Measurements from ENCODE around the gene PTGES. TPM values are rescaled to one million over a fixed set of nuclear protein-coding genes. Genes with fewer than 3 reads are reported as not detected.

The PTGES gene
- total and polyA plus RNA-seq, 8 donors: 3.2 to 9.8 (median 6.1) TPM

GRCh38 chr9:129703667-129704355 lies 49.0 kb downstream of the PTGES start:
- intact Hi-C loops (cut with DNase I): no loop called here
- no peak overlapping the region for H3K4me3 ChIP-seq

DNA sequence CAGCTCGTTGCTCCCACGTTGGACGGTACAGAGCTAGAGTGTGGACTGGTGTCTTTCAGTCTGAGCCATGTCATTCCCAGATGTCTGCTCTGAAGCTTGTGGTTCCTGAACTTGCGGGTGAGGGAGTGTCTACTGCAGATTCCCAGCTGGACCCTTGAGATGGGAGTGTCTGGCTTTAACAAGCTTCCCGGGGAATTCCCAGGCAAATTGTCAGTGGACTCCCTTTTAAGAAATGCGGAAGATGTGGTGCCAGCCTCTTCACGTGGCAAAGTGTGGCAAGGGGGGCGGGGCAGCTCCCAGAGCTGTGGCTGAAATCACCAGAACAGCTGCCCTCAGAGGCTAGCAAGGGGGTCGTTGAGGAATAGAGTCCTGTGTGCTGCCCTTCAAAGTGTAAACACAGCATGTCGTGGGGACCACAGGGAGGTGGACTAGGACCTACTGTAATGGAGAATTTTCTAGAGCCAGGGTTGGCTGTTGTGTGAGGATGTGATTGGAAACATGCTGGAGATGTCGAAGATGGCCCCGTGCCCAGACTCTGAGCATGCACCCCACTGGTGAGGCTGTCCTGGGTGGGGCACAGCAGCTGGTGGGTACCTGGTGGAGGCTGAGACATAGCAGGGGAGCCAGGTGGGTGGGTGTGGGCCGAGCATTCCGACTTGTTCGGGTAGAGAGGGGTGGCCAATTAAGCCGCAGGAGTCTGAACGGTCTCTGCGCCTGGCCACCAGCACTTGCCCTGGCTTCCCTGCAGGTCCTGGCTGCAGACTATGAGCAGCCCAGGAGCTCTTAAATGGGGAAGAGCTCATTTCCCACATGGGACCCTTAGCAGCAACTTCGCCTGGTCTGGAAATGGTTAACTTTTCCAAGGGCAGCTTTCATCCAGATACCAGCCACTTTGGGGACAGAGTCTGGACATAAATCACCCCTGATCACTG lies 50.0 kb downstream of the PTGES start:
- no peak overlapping the region for H3K4me3 ChIP-seq
- H3K27ac ChIP-seq: peak overlapping the region; percentile 5 to 44
- intact Hi-C loops (cut with DNase I): no loop called here
- peaks cover 0 to 33% of the 10 kb centered on the region in 2 donors for H3K27me3 ChIP-seq
- peak in 3 of 4 donors; percentile 52 to 80 (median 74) for DNase-seq
- H3K4me1 ChIP-seq: peaks cover 11 to 12% of the 10 kb centered on the region in 2 donors
- no peak for TF ChIP-seq CTCF (IDR thresholded peaks at IDR 0.05)
- peak; percentile 75 for ATAC-seq
- no peaks in the 10 kb centered on the region for H3K9me3 ChIP-seq
- no peaks in the 10 kb centered on the region for H3K36me3 ChIP-seq

More at GRCh38 chr9:129703667-129704355, 49.0 kb downstream of the PTGES start:
- DNase-seq (peak in 2 of 4 donors; percentile 41 to 67), ATAC-seq (peak; percentile 71)
- Histone ChIP-seq H3K27me3 (peaks cover 0 to 23% of the 10 kb centered on the region in 2 donors), H3K36me3 (no peaks in the 10 kb centered on the region), H3K27ac (peak overlapping the region; percentile 5 to 44), H3K9me3 (no peaks in the 10 kb centered on the region), H3K4me1 (peaks cover 8 to 11% of the 10 kb centered on the region in 2 donors)
- TF ChIP-seq CTCF (IDR thresholded peaks at IDR 0.05): no peak

- H3K27me3 ChIP-seq: peaks cover 0 to 46% of the 10 kb centered on the region in 2 donors
- no peak for ATAC-seq
- TF ChIP-seq CTCF (IDR thresholded peaks at IDR 0.05): no peak
- peaks cover 11 to 21% of the 10 kb centered on the region in 2 donors for H3K4me1 ChIP-seq
- intact Hi-C loops (cut with DNase I): no loop called here
- H3K27ac ChIP-seq: no peak overlapping the region
- H3K9me3 ChIP-seq: no peaks in the 10 kb centered on the region
- DNase-seq: no peak
- no peak overlapping the region for H3K4me3 ChIP-seq
- no peaks in the 10 kb centered on the region for H3K36me3 ChIP-seq
These were observed 51.3 kb downstream of the PTGES start for GRCh38 chr9:129701549-129701948.

- no peaks in the 10 kb centered on the region for H3K9me3 ChIP-seq
- TF ChIP-seq CTCF (IDR thresholded peaks at IDR 0.05): no peak
- no peak for ATAC-seq
These were observed 51.8 kb downstream of the PTGES start for GRCh38 chr9:129701054-129701453.

More at GRCh38 chr9:129701054-129701453, 51.8 kb downstream of the PTGES start:
- DNase-seq: no peak
- H3K36me3 ChIP-seq: no peaks in the 10 kb centered on the region
- intact Hi-C loops (cut with DNase I): no loop called here
- H3K4me1 ChIP-seq: peaks cover 11 to 21% of the 10 kb centered on the region in 2 donors
- H3K27me3 ChIP-seq: peaks cover 0 to 51% of the 10 kb centered on the region in 2 donors
- no peak overlapping the region for H3K27ac ChIP-seq
- H3K4me3 ChIP-seq: no peak overlapping the region

Data from left lung (tissue), 10 donors.